Head of caudate nucleus (tissue), 42 donors: ENCODE measurements around the gene TRIM62.

ENCODE experiments used
- DNase-seq, 42 donors: peaks; one replicate each; pipeline versions ENCODE4 v3.0.0 to v3.0.0-alpha.2; 2020 to 2021; ENCODE audit warnings: mixed read lengths in 7 of 42
- intact Hi-C: fragments of 100-400 bp; cut with DNase I; formaldehyde crosslinking; loops from one replicate; pipeline ENCODE4 v1.15.0; 2022

Gene TRIM62

GRCh38 chr1:33181921-33182341 is at the start of gene TRIM62:
Gene TRIM62, minus strand, starts transcription at chr1:33182043. Its CDS starts 611 bp downstream, at chr1:33181432.
- intact Hi-C loops, result loop anchor here (10.0 kb wide), 1 partner anchor 73 kb away; the partner anchor contains the start of gene ZNF362
- peak; percentile 69 to 94 (median 87) for DNase-seq

GRCh38 chr1:33231166-33231565 is 49.3 kb upstream of the TRIM62 start:
- intact Hi-C loops, result no loop called here
- DNase-seq, result no peak

GRCh38 chr1:33228935-33229487 is 47.2 kb upstream of the TRIM62 start:
- intact Hi-C loops, result no loop called here
- DNase-seq, result peak in 6 of 42 donors; percentile 2 to 14 (median 9)

GRCh38 chr1:33225586-33225985 is 43.7 kb upstream of the TRIM62 start:
- intact Hi-C loops, result no loop called here
- no peak for DNase-seq

GRCh38 chr1:33224166-33224707 is 42.4 kb upstream of the TRIM62 start:
- intact Hi-C loops, result no loop called here
- DNase-seq, result no peak

GRCh38 chr1:33222381-33222780 is 40.5 kb upstream of the TRIM62 start:
- intact Hi-C loops, result no loop called here
- no peak for DNase-seq

- intact Hi-C loops, result no loop called here
- no peak for DNase-seq
Measured at GRCh38 chr1:33221385-33221758, 39.5 kb upstream of the TRIM62 start.

- DNase-seq, result no peak
- intact Hi-C loops, result no loop called here
Measured at GRCh38 chr1:33220676-33221384, 39.0 kb upstream of the TRIM62 start.

- no peak for DNase-seq
- intact Hi-C loops, result no loop called here
Measured at GRCh38 chr1:33219886-33220661, 38.2 kb upstream of the TRIM62 start.

- intact Hi-C loops, result no loop called here
- DNase-seq, result no peak
Measured at GRCh38 chr1:33211972-33212371, 30.1 kb upstream of the TRIM62 start.

GRCh38 chr1:33206340-33206739 is 24.5 kb upstream of the TRIM62 start:
- DNase-seq, result no peak
- intact Hi-C loops, result no loop called here

GRCh38 chr1:33195556-33195955 is 13.7 kb upstream of the TRIM62 start:
- DNase-seq, result no peak
- intact Hi-C loops, result no loop called here

- DNase-seq, result no peak
- intact Hi-C loops, result no loop called here
Measured at GRCh38 chr1:33191731-33192275, 10.0 kb upstream of the TRIM62 start.

GRCh38 chr1:33190701-33191100 is 8.9 kb upstream of the TRIM62 start:
- DNase-seq, result no peak
- intact Hi-C loops, result no loop called here

- DNase-seq, result no peak
- intact Hi-C loops, result loop anchor here (10.0 kb wide), 1 partner anchor 66 kb away; the partner anchor contains the start of gene ZNF362
Measured at GRCh38 chr1:33188572-33189275, 6.9 kb upstream of the TRIM62 start.

GRCh38 chr1:33186936-33187335 is 5.1 kb upstream of the TRIM62 start:
- no peak for DNase-seq
- intact Hi-C loops, result loop anchor here (10.0 kb wide), 1 partner anchor 68 kb away; the partner anchor contains the start of gene ZNF362

- intact Hi-C loops, result loop anchor here (10.0 kb wide), 1 partner anchor 69 kb away; the partner anchor contains the start of gene ZNF362
- no peak for DNase-seq
Measured at GRCh38 chr1:33185541-33185940, 3.7 kb upstream of the TRIM62 start.

GRCh38 chr1:33183306-33183705 is 1.5 kb upstream of the TRIM62 start:
- no peak for DNase-seq
- intact Hi-C loops, result loop anchor here (10.0 kb wide), 1 partner anchor 71 kb away; the partner anchor contains the start of gene ZNF362

- intact Hi-C loops, result loop anchor here (10.0 kb wide), 1 partner anchor 72 kb away; the partner anchor contains the start of gene ZNF362
- DNase-seq, result no peak
Measured at GRCh38 chr1:33182896-33183295, 1.1 kb upstream of the TRIM62 start.
